HepG2 (cell line): ENCODE data around the gene STARD13. TPM values are rescaled to one million over a fixed set of nuclear protein-coding genes. Genes with fewer than 3 reads are reported as not detected.
A peak's percentile ranks its signal among the peaks of the same experiment; 100 is the strongest.

Experiments
- ATAC-seq: fragments of 200-7000 bp; cut with Tn5 transposase; 3 replicates; pipeline ENCODE4 v1.9.1; 2020; ENCODE audit warnings: mild to moderate bottlenecking, moderate library complexity
- BruUV-seq: library from RNA; stranded (reverse); fragments of 400-500 nt; replicated peaks from 2 replicates; lab custom pipeline; 2021; lab: Mats Ljungman, UMichigan
- CTCF ChIA-PET: fragments of 300-600 bp; formaldehyde crosslinking; extraction: SDS; loops from one replicate; lab custom pipeline; 2021; ENCODE audit warnings: low total read pairs, inconsistent platforms, low intra/inter-chr PET ratio; lab: Yijun Ruan, JAX
- POLR2A ChIA-PET: fragments of 350-600 bp; sonication (Branson Sonifier 250); formaldehyde crosslinking; loops from one replicate; lab custom pipeline; 2020; ENCODE audit warnings: antibody characterized with exemption, inconsistent platforms; lab: Yijun Ruan, JAX
- DNase-seq: peaks from one replicate; pipeline ENCODE4 v3.0.0-alpha.2; 2015; ENCODE audit warnings: low spot score
- FAIRE-seq: peaks from 3 replicates; lab custom pipeline; 2011; peaks lifted over from hg19 to GRCh38; lab: Jason Lieb, UNC
- H2AFZ ChIP-seq: one replicate; pipeline ENCODE4 v1.6.1; 2011; ENCODE audit warnings: low read length, inconsistent platforms
- H3K27ac ChIP-seq: fragments of 300-600 bp; 3 replicates; pipeline ENCODE4 v1.8.0; 2011; ENCODE audit warnings: mixed run types, mild to moderate bottlenecking, mixed read lengths, low read length, inconsistent platforms; ENCODE audit not compliant: insufficient read depth; ENCODE audit errors: extremely low read length
- H3K27me3 ChIP-seq, 2 experiments: fragments of 200-600 bp in 1 of 2; 2 replicates in 1 of 2; 3 replicates in 1 of 2; pipeline versions ENCODE4 v1.6.0 to v1.8.0; 2011; ENCODE audit warnings: low read length in 2 of 2, mild to moderate bottlenecking in 2 of 2, moderate library complexity in 2 of 2, inconsistent platforms in 1 of 2; ENCODE audit not compliant: insufficient read depth in 2 of 2, control insufficient read depth in 1 of 2
- H3K36me3 ChIP-seq, 2 experiments: fragments of 200-600 bp in 1 of 2; replicated peaks in 1 of 2; 2 replicates in 1 of 2; 3 replicates in 1 of 2; pipeline versions ENCODE4 v1.5.1 to v1.8.0; 2011; ENCODE audit warnings: low read length in 2 of 2, inconsistent platforms in 1 of 2; ENCODE audit not compliant: insufficient read depth in 2 of 2, control insufficient read depth in 1 of 2
- H3K4me1 ChIP-seq: 2 replicates; pipeline ENCODE4 v1.5.1; 2012; ENCODE audit warnings: low read length, inconsistent platforms; ENCODE audit not compliant: insufficient read depth
- H3K4me2 ChIP-seq: 2 replicates; pipeline ENCODE4 v1.6.0; 2011; ENCODE audit warnings: low read depth, low read length, inconsistent platforms
- H3K4me3 ChIP-seq, 3 experiments: fragments of 200-600 bp in 1 of 3; sonication (generic), shearing (Covaris generic) in 1 of 3; replicated peaks in 1 of 3; 2 replicates each; pipeline ENCODE4 v1.5.1; 2011 to 2016; ENCODE audit warnings: low read length in 3 of 3, inconsistent platforms in 2 of 3, low read depth in 2 of 3, mild to moderate bottlenecking in 2 of 3, control low read depth in 1 of 3, mixed read lengths in 1 of 3; ENCODE audit not compliant: insufficient read depth in 1 of 3
- H3K79me2 ChIP-seq: one replicate; pipeline ENCODE4 v1.6.1; 2011; ENCODE audit warnings: low read length, inconsistent platforms; ENCODE audit not compliant: insufficient read depth
- H3K9ac ChIP-seq: 2 replicates; pipeline ENCODE4 v1.6.0; 2011; ENCODE audit warnings: mild to moderate bottlenecking, low read depth, low read length, inconsistent platforms; ENCODE audit not compliant: insufficient read depth
- H3K9me3 ChIP-seq: 2 replicates; pipeline ENCODE4 v1.5.1; 2012; ENCODE audit warnings: mild to moderate bottlenecking, low read length
- H4K20me1 ChIP-seq: 2 replicates; pipeline ENCODE4 v1.6.0; 2011; ENCODE audit warnings: inconsistent platforms, mild to moderate bottlenecking, low read length, moderate library complexity; ENCODE audit not compliant: insufficient read depth
- ADNP ChIP-seq: sonication (generic); formaldehyde crosslinking; IDR thresholded peaks from 2 replicates; pipeline ENCODE4 v1.4.0; 2020; ENCODE audit warnings: missing genetic modification reagents
- DNMT1 ChIP-seq: sonication (generic); formaldehyde crosslinking; IDR thresholded peaks from 2 replicates; pipeline ENCODE4 v1.5.1; 2020; ENCODE audit warnings: mild to moderate bottlenecking, missing genetic modification reagents
- EHMT2 ChIP-seq: fragments of 200-600 bp; sonication (generic); IDR thresholded peaks from 2 replicates; pipeline ENCODE4 v1.7.0; 2017; ENCODE audit warnings: antibody characterized with exemption, low read depth, low read length, borderline replicate concordance
- ELF3 ChIP-seq: IDR thresholded peaks from 2 replicates; pipeline ENCODE4 v1.6.1; 2016; ENCODE audit warnings: missing genetic modification reagents, missing compliant biosample characterization
- HNF4G ChIP-seq, 2 experiments: sonication (generic) in 1 of 2; formaldehyde crosslinking in 1 of 2; IDR thresholded peaks; 2 replicates each; pipeline versions ENCODE4 v1.4.0 to v1.6.1; 2011 to 2020; ENCODE audit warnings: borderline replicate concordance in 2 of 2, low read depth in 2 of 2, mild to moderate bottlenecking in 2 of 2, low read length in 1 of 2, missing genetic modification reagents in 1 of 2, moderate library complexity in 1 of 2
- NRL ChIP-seq: sonication (generic); formaldehyde crosslinking; IDR thresholded peaks from 2 replicates; pipeline ENCODE4 v1.5.0; 2020; ENCODE audit warnings: missing genetic modification reagents, mild to moderate bottlenecking, moderate library complexity, borderline replicate concordance
- REPIN1 ChIP-seq: sonication (generic); formaldehyde crosslinking; IDR thresholded peaks from 2 replicates; pipeline ENCODE4 v1.8.0; 2022; ENCODE audit warnings: missing genetic modification reagents, low read depth, mild to moderate bottlenecking, borderline replicate concordance
- TBX2 ChIP-seq: sonication (generic); formaldehyde crosslinking; IDR thresholded peaks from 2 replicates; pipeline ENCODE4 v1.5.0; 2020; ENCODE audit warnings: missing genetic modification reagents, mild to moderate bottlenecking, borderline replicate concordance
- TEAD3 ChIP-seq: optimal IDR thresholded peaks from 2 replicates; pipeline ENCODE3; 2016; ENCODE audit warnings: borderline replicate concordance
- ZNF12 ChIP-seq: sonication (generic); formaldehyde crosslinking; IDR thresholded peaks from 2 replicates; pipeline ENCODE4 v1.5.0; 2020; ENCODE audit warnings: missing genetic modification reagents
- ZNF253 ChIP-seq: sonication (generic); formaldehyde crosslinking; IDR thresholded peaks from 2 replicates; pipeline ENCODE4 v1.8.0; 2022; ENCODE audit warnings: mild to moderate bottlenecking, missing genetic modification reagents, borderline replicate concordance
- ZNF629 ChIP-seq: sonication (generic); formaldehyde crosslinking; conservative IDR thresholded peaks from 2 replicates; pipeline ENCODE4 v1.5.0; 2020; ENCODE audit warnings: missing genetic modification reagents
- WGBS: methylation state at CpG from one replicate; pipeline ENCODE4 v1.1.6; 2017; ENCODE audit warnings: low lambda C conversion rate; 5-methylcytosine and 5-hydroxymethylcytosine counted together
- in situ Hi-C: cut with HindIII; loops from 2 replicates; pipeline ENCODE4 v1.10.0; 2017; ENCODE audit warnings: low pct_unique_long_range_greater_than_20kb; ENCODE audit not compliant: extremely low pct_ligation_motif_present
- intact Hi-C: fragments of 100-400 bp; cut with micrococcal nuclease; formaldehyde crosslinking; loops from one replicate; pipeline ENCODE4 v1.10.0; 2022; ENCODE audit not compliant: unreplicated experiment
- polyA plus RNA-seq, 8 experiments: library from polyadenylated mRNA; depleted of rRNA in 3 of 8; stranded (reverse) in 7 of 8; unstranded in 1 of 8; fragments of >200 nt; fragmentation: Illumina TruSeq in 4 of 8; extraction: Trizol in 4 of 8; gene quantifications; 2 replicates each; pipeline versions ENCODE4 v1.2.1 to v1.2.3, GENCODE V29; 2011 to 2016; ENCODE audit warnings: low read depth in 4 of 8, missing spikeins in 1 of 8, mixed read lengths in 1 of 8; ENCODE audit not compliant: insufficient read depth in 1 of 8
- total RNA-seq, 5 experiments: library from RNA; depleted of rRNA; stranded (reverse); fragments of >200 nt; fragmentation: Illumina TruSeq; extraction: Trizol; gene quantifications; 2 replicates each; pipeline ENCODE4 v1.2.3, GENCODE V29; 2016; ENCODE audit warnings: low read depth in 1 of 5
- TF ChIP-seq, protein P1 (sequence below): IDR thresholded peaks from 2 replicates; pipeline ENCODE4 v1.6.1; 2016; ENCODE audit warnings: low read depth
- TF ChIP-seq, protein P2 (sequence below): IDR thresholded peaks from 2 replicates; pipeline ENCODE4 v1.4.0; 2020; ENCODE audit warnings: mild to moderate bottlenecking, missing genetic modification reagents

STARD13 gene
- total and polyA plus RNA-seq, 2 of the 13 experiments (the other 11 are each of a cell fraction or from before 2014, with no cell fraction given), result 12.8 to 14.3 TPM

DNA sequence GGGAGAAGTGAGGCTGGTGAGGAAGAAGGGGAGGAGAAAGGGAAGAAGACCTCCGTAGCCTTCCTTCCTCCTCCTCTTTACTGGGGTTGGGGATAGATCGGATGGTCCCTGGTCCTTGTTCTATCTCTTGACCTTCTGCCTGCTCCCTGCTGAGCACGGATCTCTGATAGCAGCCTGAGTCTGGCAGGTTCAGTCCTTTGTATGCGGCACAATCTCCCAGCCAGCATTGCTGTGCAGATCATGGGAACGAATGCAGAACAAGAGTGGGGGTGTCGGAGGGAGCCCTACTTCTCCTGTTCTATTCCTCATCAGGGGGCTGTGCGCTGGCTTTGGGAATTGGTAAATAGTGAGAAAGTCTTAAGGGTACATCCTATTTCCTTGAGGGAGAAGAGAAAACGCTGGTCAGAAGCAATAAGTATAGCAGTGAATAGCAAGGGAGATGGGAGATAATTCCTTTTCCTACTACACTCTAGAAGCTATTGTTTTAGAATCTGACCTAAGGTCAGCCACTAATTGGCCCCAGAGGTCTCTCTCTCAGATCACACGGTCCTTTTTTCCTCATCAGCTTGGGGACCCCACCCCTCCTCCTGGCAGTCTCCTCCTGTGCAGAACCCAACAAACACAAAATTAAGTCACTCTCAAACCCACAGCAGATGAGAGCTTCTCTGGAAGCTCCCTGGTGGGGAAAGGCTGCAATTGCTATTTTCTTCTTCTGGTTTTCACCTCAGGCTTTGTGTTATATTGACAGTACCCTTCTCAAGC, 228.4 kb downstream of the STARD13 start (continued):
- TF ChIP-seq NRL (CRISPR knock-in tag) (no peak), ZNF629 (CRISPR knock-in tag) (no peak), REPIN1 (no peak), DNMT1 (no peak), ADNP (CRISPR knock-in tag) (no peak), ZNF12 (0 out of 2 replicates have a peak, but pooled peaks have one; percentile 30)

DNA sequence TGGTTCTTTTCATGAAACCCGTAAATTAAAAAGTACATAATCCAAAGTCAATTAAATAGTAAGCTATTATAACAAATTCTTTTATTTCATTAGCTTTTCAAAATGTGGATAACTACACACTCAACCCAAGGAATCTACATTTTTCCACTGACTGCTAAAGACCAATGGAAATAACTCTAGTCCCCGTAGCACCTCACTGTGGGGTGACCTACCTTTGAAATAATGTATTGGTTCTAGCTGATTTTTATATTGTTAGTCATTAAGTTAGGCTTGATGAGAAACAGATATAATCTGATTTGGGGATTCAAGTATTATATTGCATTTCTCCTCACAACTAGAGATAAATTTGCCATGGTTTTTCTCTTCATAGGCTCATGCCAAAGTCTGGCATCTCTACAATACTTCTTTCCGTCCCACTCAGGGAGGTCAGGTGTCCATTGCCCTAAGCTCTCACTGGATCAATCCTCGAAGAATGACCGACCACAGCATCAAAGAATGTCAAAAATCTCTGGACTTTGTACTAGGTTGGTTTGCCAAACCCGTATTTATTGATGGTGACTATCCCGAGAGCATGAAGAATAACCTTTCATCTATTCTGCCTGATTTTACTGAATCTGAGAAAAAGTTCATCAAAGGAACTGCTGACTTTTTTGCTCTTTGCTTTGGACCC, 232.0 kb downstream of the STARD13 start:
- Histone ChIP-seq H3K36me3 (no peaks in the 10 kb centered on the region), H3K27me3 (no peaks in the 10 kb centered on the region), H3K4me2 (0 out of 2 replicates have a peak overlapping the region, but pooled peaks have one; percentile 1), H3K4me3 (no peak overlapping the region), H3K79me2 (no peaks in the 10 kb centered on the region), H4K20me1 (no peaks in the 10 kb centered on the region), H3K4me1 (peaks cover 33% of the 10 kb centered on the region), H3K27ac (no peak overlapping the region), H3K9ac (no peak overlapping the region), H2AFZ (no peak overlapping the region), H3K9me3 (no peaks in the 10 kb centered on the region)
- in situ Hi-C loops, result no loop called here
- DNase-seq, result peak; percentile 85
- CTCF ChIA-PET, result no interaction called here
- 26% methylated on average over 7 of the region's 7 CpGs for WGBS
- POLR2A ChIA-PET, result interaction anchor here (0.9 kb wide), 1 partner anchor 58 kb away, joined by 3 read pairs; no protein-coding TSS in a partner anchor
- no TSS peak for BruUV-seq
- FAIRE-seq, result peak; percentile 12
- intact Hi-C loops, result no loop called here
- ATAC-seq, result peak; percentile 88
- TF ChIP-seq, protein P1, sequence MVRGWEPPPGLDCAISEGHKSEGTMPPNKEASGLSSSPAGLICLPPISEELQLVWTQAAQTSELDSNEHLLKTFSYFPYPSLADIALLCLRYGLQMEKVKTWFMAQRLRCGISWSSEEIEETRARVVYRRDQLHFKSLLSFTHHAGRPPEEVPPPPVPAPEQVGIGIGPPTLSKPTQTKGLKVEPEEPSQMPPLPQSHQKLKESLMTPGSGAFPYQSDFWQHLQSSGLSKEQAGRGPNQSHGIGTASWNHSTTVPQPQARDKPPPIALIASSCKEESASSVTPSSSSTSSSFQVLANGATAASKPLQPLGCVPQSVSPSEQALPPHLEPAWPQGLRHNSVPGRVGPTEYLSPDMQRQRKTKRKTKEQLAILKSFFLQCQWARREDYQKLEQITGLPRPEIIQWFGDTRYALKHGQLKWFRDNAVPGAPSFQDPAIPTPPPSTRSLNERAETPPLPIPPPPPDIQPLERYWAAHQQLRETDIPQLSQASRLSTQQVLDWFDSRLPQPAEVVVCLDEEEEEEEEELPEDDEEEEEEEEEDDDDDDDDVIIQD (CRISPR knock-in tag), result peak; percentile 22; the same call in 1 of the 2 replicates
- TF ChIP-seq EHMT2 (peak; percentile 75; the same call in 1 of the 2 replicates), TBX2 (CRISPR knock-in tag) (no peak), TEAD3 (CRISPR knock-in tag) (peak; percentile 58), ZNF253 (no peak), ELF3 (CRISPR knock-in tag) (no peak), HNF4G (IDR thresholded peaks at IDR 0.05; ENCODE audit: borderline replicate concordance, low read depth, low read length) (peak; percentile 50; the same call in 1 of the 2 replicates), HNF4G (CRISPR knock-in tag; IDR thresholded peaks at IDR 0.05; ENCODE audit: borderline replicate concordance, low read depth) (no peak)
- TF ChIP-seq, protein P2, sequence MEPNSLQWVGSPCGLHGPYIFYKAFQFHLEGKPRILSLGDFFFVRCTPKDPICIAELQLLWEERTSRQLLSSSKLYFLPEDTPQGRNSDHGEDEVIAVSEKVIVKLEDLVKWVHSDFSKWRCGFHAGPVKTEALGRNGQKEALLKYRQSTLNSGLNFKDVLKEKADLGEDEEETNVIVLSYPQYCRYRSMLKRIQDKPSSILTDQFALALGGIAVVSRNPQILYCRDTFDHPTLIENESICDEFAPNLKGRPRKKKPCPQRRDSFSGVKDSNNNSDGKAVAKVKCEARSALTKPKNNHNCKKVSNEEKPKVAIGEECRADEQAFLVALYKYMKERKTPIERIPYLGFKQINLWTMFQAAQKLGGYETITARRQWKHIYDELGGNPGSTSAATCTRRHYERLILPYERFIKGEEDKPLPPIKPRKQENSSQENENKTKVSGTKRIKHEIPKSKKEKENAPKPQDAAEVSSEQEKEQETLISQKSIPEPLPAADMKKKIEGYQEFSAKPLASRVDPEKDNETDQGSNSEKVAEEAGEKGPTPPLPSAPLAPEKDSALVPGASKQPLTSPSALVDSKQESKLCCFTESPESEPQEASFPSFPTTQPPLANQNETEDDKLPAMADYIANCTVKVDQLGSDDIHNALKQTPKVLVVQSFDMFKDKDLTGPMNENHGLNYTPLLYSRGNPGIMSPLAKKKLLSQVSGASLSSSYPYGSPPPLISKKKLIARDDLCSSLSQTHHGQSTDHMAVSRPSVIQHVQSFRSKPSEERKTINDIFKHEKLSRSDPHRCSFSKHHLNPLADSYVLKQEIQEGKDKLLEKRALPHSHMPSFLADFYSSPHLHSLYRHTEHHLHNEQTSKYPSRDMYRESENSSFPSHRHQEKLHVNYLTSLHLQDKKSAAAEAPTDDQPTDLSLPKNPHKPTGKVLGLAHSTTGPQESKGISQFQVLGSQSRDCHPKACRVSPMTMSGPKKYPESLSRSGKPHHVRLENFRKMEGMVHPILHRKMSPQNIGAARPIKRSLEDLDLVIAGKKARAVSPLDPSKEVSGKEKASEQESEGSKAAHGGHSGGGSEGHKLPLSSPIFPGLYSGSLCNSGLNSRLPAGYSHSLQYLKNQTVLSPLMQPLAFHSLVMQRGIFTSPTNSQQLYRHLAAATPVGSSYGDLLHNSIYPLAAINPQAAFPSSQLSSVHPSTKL (CRISPR knock-in tag), result peak; percentile 31; the same call in 1 of the 2 replicates
